Measurements from ENCODE around the gene SH2D1A.

DNA sequence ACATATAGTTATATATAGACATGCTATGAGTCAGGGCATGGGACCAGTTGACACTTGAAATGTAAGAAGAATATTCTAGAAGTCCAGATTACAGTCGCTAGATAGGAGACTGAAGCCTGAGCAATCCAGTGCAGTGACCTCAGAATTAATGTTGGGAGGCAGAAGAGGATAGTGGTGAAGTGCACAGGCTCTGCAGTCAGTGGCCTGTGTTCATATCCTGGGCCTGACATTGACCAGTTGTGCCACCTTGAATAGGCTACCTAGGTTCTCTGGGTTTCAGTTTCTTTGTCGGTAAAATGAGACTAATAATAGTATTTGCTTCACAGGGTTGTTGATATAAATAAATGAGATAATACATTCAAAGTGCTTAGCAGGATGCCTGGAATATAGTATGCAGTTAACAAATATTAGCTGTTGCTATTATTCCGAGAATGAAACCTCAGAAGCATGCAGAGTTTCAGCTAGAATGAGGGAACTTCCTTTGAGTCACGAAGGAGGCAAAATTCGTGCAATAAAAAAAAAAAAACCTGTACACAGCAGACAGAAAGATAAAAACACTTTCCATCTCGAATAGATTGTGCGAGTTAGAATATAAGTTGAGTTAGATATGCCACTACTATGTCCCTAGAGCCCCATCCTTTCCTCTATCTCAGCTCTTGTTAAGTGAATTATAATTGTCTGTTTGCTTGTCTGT, 4.0 kb upstream of the SH2D1A start:
- TF ChIP-seq, protein P1, sequence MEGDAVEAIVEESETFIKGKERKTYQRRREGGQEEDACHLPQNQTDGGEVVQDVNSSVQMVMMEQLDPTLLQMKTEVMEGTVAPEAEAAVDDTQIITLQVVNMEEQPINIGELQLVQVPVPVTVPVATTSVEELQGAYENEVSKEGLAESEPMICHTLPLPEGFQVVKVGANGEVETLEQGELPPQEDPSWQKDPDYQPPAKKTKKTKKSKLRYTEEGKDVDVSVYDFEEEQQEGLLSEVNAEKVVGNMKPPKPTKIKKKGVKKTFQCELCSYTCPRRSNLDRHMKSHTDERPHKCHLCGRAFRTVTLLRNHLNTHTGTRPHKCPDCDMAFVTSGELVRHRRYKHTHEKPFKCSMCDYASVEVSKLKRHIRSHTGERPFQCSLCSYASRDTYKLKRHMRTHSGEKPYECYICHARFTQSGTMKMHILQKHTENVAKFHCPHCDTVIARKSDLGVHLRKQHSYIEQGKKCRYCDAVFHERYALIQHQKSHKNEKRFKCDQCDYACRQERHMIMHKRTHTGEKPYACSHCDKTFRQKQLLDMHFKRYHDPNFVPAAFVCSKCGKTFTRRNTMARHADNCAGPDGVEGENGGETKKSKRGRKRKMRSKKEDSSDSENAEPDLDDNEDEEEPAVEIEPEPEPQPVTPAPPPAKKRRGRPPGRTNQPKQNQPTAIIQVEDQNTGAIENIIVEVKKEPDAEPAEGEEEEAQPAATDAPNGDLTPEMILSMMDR (IDR thresholded peaks at IDR 0.05) = no peak
- no peak for TF ChIP-seq POLR2A (IDR thresholded peaks at IDR 0.05)
